Muscle layer of duodenum (tissue), 2 donors: ENCODE data around the gene ZCCHC14.

Experiments
- H3K27ac ChIP-seq: one replicate; pipeline ENCODE4 v1.7.0; 2013; ENCODE audit warnings: mild to moderate bottlenecking, low read length
- H3K27me3 ChIP-seq: one replicate; pipeline ENCODE4 v1.7.0; 2013; ENCODE audit warnings: low read depth, mild to moderate bottlenecking, control low read depth, low read length
- H3K36me3 ChIP-seq, 2 donors: one replicate each; pipeline ENCODE4 v1.7.0; 2013; ENCODE audit warnings: low read length in 2 of 2, control low read depth in 1 of 2, mild to moderate bottlenecking in 1 of 2; ENCODE audit not compliant: insufficient read depth in 2 of 2, control insufficient read depth in 1 of 2
- H3K4me1 ChIP-seq, 2 donors: one replicate each; pipeline ENCODE4 v1.7.0; 2013; ENCODE audit warnings: low read length in 2 of 2, mild to moderate bottlenecking in 2 of 2, control low read depth in 1 of 2, moderate library complexity in 1 of 2; ENCODE audit not compliant: insufficient read depth in 2 of 2, control insufficient read depth in 1 of 2
- H3K4me3 ChIP-seq, 2 donors: one replicate each; pipeline ENCODE4 v1.7.0; 2013; ENCODE audit warnings: low read length in 2 of 2, low read depth in 1 of 2, mild to moderate bottlenecking in 1 of 2
- H3K9me3 ChIP-seq, 2 donors: one replicate each; pipeline ENCODE4 v1.7.0; 2013; ENCODE audit warnings: low read length in 2 of 2, control low read depth in 1 of 2, mild to moderate bottlenecking in 1 of 2; ENCODE audit not compliant: control insufficient read depth in 1 of 2
- donor health status: healthy.

Gene ZCCHC14

GRCh38 chr16:87420026-87421002 lies 72.5 kb downstream of the ZCCHC14 start:
- Histone ChIP-seq H3K36me3 (peaks cover 32 to 74% of the 10 kb centered on the region in 2 donors), H3K4me3 (no peak overlapping the region), H3K4me1 (no peaks in the 10 kb centered on the region), H3K9me3 (no peaks in the 10 kb centered on the region), H3K27me3 (no peaks in the 10 kb centered on the region), H3K27ac (no peak overlapping the region)

- no peak overlapping the region for H3K27ac ChIP-seq
- no peaks in the 10 kb centered on the region for H3K27me3 ChIP-seq
- H3K36me3 ChIP-seq: peaks cover 40 to 71% of the 10 kb centered on the region in 2 donors
- H3K4me3 ChIP-seq: no peak overlapping the region
- no peaks in the 10 kb centered on the region for H3K9me3 ChIP-seq
- H3K4me1 ChIP-seq: no peaks in the 10 kb centered on the region
Observed at GRCh38 chr16:87418644-87419043, 74.2 kb downstream of the ZCCHC14 start.

- H3K36me3 ChIP-seq: peaks cover 40 to 71% of the 10 kb centered on the region in 2 donors
Observed at GRCh38 chr16:87418216-87418615, 74.6 kb downstream of the ZCCHC14 start.

GRCh38 chr16:87417528-87417910 lies 75.3 kb downstream of the ZCCHC14 start:
- H3K36me3 ChIP-seq: peaks cover 40 to 72% of the 10 kb centered on the region in 2 donors

More at GRCh38 chr16:87418216-87418615, 74.6 kb downstream of the ZCCHC14 start:
- Histone ChIP-seq H3K4me3 (no peak overlapping the region), H3K27me3 (no peaks in the 10 kb centered on the region), H3K27ac (no peak overlapping the region), H3K9me3 (no peaks in the 10 kb centered on the region), H3K4me1 (no peaks in the 10 kb centered on the region)

GRCh38 chr16:87416826-87417527 lies 75.8 kb downstream of the ZCCHC14 start:
- H3K27ac ChIP-seq: no peak overlapping the region
- no peaks in the 10 kb centered on the region for H3K27me3 ChIP-seq
- H3K4me1 ChIP-seq: no peaks in the 10 kb centered on the region
- H3K4me3 ChIP-seq: no peak overlapping the region
- H3K36me3 ChIP-seq: peaks cover 40 to 74% of the 10 kb centered on the region in 2 donors
- H3K9me3 ChIP-seq: no peaks in the 10 kb centered on the region

More at GRCh38 chr16:87417528-87417910, 75.3 kb downstream of the ZCCHC14 start:
- Histone ChIP-seq H3K9me3 (no peaks in the 10 kb centered on the region), H3K27me3 (no peaks in the 10 kb centered on the region), H3K27ac (no peak overlapping the region), H3K4me1 (no peaks in the 10 kb centered on the region), H3K4me3 (no peak overlapping the region)

GRCh38 chr16:87415441-87415840 lies 77.4 kb downstream of the ZCCHC14 start:
- H3K27ac ChIP-seq: no peak overlapping the region
- no peaks in the 10 kb centered on the region for H3K4me1 ChIP-seq
- no peaks in the 10 kb centered on the region for H3K27me3 ChIP-seq
- H3K36me3 ChIP-seq: peaks cover 38 to 74% of the 10 kb centered on the region in 2 donors
- H3K9me3 ChIP-seq: no peaks in the 10 kb centered on the region
- H3K4me3 ChIP-seq: no peak overlapping the region

GRCh38 chr16:87414251-87414680 lies 78.6 kb downstream of the ZCCHC14 start:
- H3K27me3 ChIP-seq: no peaks in the 10 kb centered on the region
- no peaks in the 10 kb centered on the region for H3K9me3 ChIP-seq
- H3K27ac ChIP-seq: no peak overlapping the region
- no peaks in the 10 kb centered on the region for H3K4me1 ChIP-seq
- H3K36me3 ChIP-seq: peaks cover 41 to 76% of the 10 kb centered on the region in 2 donors
- no peak overlapping the region for H3K4me3 ChIP-seq

- Histone ChIP-seq H3K4me3 (no peak overlapping the region), H3K36me3 (peaks cover 37 to 74% of the 10 kb centered on the region in 2 donors), H3K9me3 (no peaks in the 10 kb centered on the region), H3K27ac (no peak overlapping the region), H3K4me1 (no peaks in the 10 kb centered on the region), H3K27me3 (no peaks in the 10 kb centered on the region)
Observed at GRCh38 chr16:87412996-87413421, 79.8 kb downstream of the ZCCHC14 start.

- no peaks in the 10 kb centered on the region for H3K4me1 ChIP-seq
- no peak overlapping the region for H3K4me3 ChIP-seq
- no peak overlapping the region for H3K27ac ChIP-seq
- peaks cover 36 to 75% of the 10 kb centered on the region in 2 donors for H3K36me3 ChIP-seq
- H3K27me3 ChIP-seq: no peaks in the 10 kb centered on the region
- no peaks in the 10 kb centered on the region for H3K9me3 ChIP-seq
Observed at GRCh38 chr16:87412371-87412995, 80.3 kb downstream of the ZCCHC14 start.

GRCh38 chr16:87411375-87412271 lies 81.2 kb downstream of the ZCCHC14 start:
- Histone ChIP-seq H3K36me3 (peaks cover 33 to 76% of the 10 kb centered on the region in 2 donors), H3K27me3 (no peaks in the 10 kb centered on the region), H3K4me3 (no peak overlapping the region), H3K27ac (no peak overlapping the region), H3K9me3 (no peaks in the 10 kb centered on the region), H3K4me1 (no peaks in the 10 kb centered on the region)
